Mucosa of rectum (tissue), 2 donors: ENCODE results near the gene GATAD2B.
A peak's percentile ranks its signal among the peaks of the same experiment; 100 is the strongest.
"Not testable (repeated sequence)": the region's sequence is repeated elsewhere in the genome, so short reads cannot be mapped to it uniquely, and the experiment has no call there.

Experiments used
- H3K27ac ChIP-seq, 2 donors: one replicate each; pipeline ENCODE4 v1.7.0; 2013; ENCODE audit warnings: inconsistent platforms in 2 of 2, low read depth in 2 of 2, low read length in 2 of 2
- H3K27me3 ChIP-seq, 2 donors: one replicate each; pipeline ENCODE4 v1.7.0; 2013; ENCODE audit warnings: low read length in 2 of 2; ENCODE audit not compliant: control insufficient read depth in 2 of 2, insufficient read depth in 2 of 2
- H3K36me3 ChIP-seq, 2 donors: one replicate each; pipeline ENCODE4 v1.7.0; 2013; ENCODE audit warnings: low read length in 2 of 2; ENCODE audit not compliant: control insufficient read depth in 2 of 2, insufficient read depth in 2 of 2
- H3K4me1 ChIP-seq, 2 donors: one replicate each; pipeline ENCODE4 v1.7.0; 2013; ENCODE audit warnings: low read length in 2 of 2, mild to moderate bottlenecking in 1 of 2; ENCODE audit not compliant: control insufficient read depth in 2 of 2, insufficient read depth in 2 of 2
- H3K4me3 ChIP-seq, 2 donors: one replicate each; pipeline ENCODE4 v1.7.0; 2013; ENCODE audit warnings: low read length in 2 of 2
- H3K9ac ChIP-seq, 2 donors: one replicate each; pipeline ENCODE4 v1.7.0; 2013; ENCODE audit warnings: low read length in 2 of 2, low read depth in 1 of 2, mild to moderate bottlenecking in 1 of 2
- H3K9me3 ChIP-seq, 2 donors: one replicate each; pipeline ENCODE4 v1.7.0; 2013; ENCODE audit warnings: low read length in 2 of 2; ENCODE audit not compliant: control insufficient read depth in 2 of 2
- donor health status: healthy.
- donor health status: Normal muscosa, but diverticular disease.

Gene GATAD2B

DNA sequence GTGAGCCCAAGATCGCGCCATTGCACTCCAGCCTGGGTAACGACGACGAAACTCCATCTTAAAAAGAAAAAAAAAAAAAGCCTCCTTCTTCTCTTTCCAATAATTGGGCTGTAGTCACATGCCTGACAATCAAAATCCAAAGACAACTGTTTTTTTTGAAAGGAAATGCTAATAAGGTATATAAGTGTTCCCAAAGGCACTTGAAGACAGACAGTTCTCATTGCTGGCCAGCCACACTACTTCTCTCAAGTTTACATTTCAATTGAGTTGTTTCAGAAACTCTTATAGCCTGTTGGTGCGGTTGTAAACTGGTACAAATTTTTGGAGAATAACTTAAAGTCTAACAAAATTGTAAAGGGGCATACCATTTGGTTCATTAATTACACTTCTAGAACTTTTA is 23.3 kb downstream of the GATAD2B start:
- Histone ChIP-seq H3K4me1 (no peaks in the 10 kb centered on the region), H3K36me3 (peaks cover 0 to 15% of the 10 kb centered on the region in 2 donors), H3K9ac (no peak overlapping the region)

DNA sequence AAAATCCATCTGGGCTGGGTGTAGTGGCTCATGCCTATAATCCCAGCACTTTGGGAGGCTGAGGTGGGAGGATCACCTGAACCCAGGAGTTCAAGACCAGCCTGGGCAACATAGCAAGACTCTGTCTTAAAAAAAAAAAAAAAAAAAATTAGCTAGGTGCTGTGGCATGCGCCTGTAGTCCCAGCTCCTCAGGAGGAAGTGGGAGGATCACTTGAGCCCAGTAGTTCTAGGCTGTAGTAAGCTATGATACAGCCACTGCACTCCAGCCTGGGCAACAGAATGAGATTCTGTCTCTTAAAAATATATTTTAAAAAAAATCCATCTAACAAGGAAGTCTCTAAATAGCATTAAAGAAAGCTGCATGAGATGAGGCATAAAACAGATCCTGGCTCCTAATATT is 26.9 kb downstream of the GATAD2B start:
- peaks cover 4 to 11% of the 10 kb centered on the region in 2 donors for H3K36me3 ChIP-seq
- H3K9ac ChIP-seq, H3K9me3 ChIP-seq, H3K4me3 ChIP-seq, H3K27me3 ChIP-seq, H3K27ac ChIP-seq, H3K4me1 ChIP-seq: not testable (repeated sequence)

More for the DNA sequence above, 23.3 kb downstream of the GATAD2B start:
- Histone ChIP-seq H3K27ac (no peak overlapping the region), H3K27me3 (no peaks in the 10 kb centered on the region), H3K9me3 (no peaks in the 10 kb centered on the region), H3K4me3 (no peak overlapping the region)

DNA sequence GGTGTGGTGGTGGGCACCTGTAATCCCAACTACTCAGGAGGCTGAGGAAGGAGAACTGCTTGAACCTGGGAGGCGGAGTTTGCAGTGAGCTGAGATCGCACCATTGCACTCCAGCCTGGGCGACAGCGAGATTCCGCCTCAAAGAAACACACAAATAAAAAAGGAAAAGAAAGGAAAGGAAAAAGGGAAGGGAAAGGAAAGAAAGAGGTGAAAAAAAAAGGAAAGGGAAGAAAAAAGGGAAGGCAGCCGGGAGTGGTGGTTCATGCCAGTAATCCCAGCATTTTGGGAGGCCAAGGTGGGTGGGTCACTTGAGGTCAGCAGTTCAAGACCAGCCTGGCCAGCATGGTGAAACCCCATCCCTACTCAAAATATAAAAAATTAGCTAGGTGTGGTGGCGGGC is 31.7 kb downstream of the GATAD2B start:
- H3K4me3 ChIP-seq, H3K27me3 ChIP-seq, H3K9ac ChIP-seq, H3K36me3 ChIP-seq, H3K27ac ChIP-seq, H3K9me3 ChIP-seq: not testable (repeated sequence)
- peaks cover 5 to 24% of the 10 kb centered on the region in 2 donors for H3K4me1 ChIP-seq

DNA sequence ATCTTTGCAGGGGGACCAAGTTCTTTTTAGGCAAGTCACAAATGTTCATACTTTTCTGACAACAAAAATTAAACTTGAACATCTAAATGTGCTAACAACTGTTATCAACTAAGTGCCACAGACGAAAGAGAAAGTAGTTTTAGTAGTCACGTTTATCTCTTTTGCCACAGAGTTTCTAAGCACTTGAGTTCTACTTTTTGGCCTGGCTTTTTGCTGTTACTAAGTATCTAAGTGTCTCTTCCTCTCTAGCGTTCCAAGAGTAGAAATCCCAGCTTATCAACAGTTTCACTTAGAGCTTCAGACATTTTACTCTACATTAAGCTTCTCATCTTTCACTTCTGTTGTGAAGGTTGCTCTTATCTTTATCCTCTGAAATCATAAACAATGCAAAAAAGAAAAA is 34.2 kb downstream of the GATAD2B start:
- Histone ChIP-seq H3K4me3 (peak overlapping the region in 1 of 2 donors; percentile 9), H3K36me3 (peaks cover 0 to 4% of the 10 kb centered on the region in 2 donors), H3K9me3 (no peaks in the 10 kb centered on the region), H3K4me1 (peaks cover 5 to 24% of the 10 kb centered on the region in 2 donors), H3K27me3 (no peaks in the 10 kb centered on the region), H3K27ac (peak overlapping the region in 1 of 2 donors; percentile 28), H3K9ac (no peak overlapping the region)

DNA sequence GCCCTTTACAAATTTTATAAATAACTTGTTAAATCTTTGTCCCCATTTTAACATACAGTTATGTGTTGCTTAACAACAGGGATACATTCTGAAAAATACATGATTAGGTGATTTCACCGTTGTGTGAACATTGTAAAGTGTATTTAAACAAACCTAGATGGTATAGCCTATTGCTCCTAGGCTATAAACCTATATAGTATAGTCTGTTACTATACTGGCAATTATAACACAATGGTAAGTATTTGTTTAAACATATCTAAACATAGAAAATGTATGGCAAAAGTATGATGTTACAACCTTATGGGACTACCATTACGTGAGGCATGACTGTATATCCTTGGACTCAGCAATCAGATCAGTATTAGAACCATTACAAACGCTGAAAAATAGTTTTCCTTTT is 36.6 kb downstream of the GATAD2B start:
- H3K9me3 ChIP-seq, result no peaks in the 10 kb centered on the region
- peaks cover 5 to 32% of the 10 kb centered on the region in 2 donors for H3K4me1 ChIP-seq
- H3K4me3 ChIP-seq, result no peak overlapping the region
- H3K36me3 ChIP-seq, result no peaks in the 10 kb centered on the region
- H3K27me3 ChIP-seq, result no peaks in the 10 kb centered on the region
- H3K27ac ChIP-seq, result no peak overlapping the region
- no peak overlapping the region for H3K9ac ChIP-seq

DNA sequence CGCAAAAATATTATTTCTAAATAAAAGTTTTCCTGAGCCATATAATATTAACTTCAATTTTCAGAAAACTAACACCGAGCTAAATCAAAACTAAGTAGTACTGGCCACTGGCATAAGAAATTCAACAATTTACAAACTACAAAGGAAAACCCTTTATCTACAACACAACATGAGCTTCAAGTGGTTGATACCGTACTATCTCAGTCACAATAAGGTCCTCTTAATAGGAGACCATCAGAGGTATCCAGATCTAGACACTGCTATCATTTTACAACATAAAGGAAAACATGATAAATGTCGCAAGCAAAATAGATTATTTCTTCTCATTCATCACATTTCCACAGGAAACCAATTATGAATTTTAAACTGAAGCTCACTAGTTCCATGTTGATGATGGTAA is 39.5 kb downstream of the GATAD2B start:
- no peaks in the 10 kb centered on the region for H3K9me3 ChIP-seq
- no peak overlapping the region for H3K27ac ChIP-seq
- H3K4me1 ChIP-seq, result peaks cover 3 to 35% of the 10 kb centered on the region in 2 donors
- no peak overlapping the region for H3K4me3 ChIP-seq
- H3K9ac ChIP-seq, result no peak overlapping the region
- H3K36me3 ChIP-seq, result no peaks in the 10 kb centered on the region
- no peaks in the 10 kb centered on the region for H3K27me3 ChIP-seq

DNA sequence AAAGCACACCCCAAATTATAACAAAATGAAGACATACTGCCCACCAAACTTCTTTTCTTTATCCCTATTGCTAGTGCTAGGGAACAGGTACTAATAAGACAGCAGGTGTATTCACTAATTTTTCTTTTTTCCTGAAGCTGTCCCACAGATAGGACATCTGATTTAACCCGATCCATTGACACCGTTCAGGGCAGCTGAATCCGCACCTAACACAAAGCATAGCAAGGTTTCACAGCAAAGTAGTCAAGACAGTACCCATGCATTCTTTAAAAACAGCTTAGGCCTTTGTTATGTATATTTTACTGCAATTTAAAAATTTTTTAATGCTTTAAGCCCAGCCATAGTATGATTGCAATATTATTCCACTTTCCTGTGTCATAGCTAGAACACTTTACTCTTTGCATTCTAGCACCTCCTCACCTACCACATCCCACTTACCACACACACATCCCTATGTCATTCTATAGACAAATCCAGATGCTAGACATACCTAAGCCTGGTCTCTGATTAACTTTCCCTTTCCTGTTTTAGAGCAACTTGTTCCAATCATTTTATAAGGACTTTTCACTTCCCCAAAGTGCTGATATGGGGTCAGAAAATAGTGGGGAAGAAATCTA is 40.4 kb downstream of the GATAD2B start:
- H3K4me1 ChIP-seq, result peaks cover 0 to 28% of the 10 kb centered on the region in 2 donors
- H3K27ac ChIP-seq, result no peak overlapping the region

DNA sequence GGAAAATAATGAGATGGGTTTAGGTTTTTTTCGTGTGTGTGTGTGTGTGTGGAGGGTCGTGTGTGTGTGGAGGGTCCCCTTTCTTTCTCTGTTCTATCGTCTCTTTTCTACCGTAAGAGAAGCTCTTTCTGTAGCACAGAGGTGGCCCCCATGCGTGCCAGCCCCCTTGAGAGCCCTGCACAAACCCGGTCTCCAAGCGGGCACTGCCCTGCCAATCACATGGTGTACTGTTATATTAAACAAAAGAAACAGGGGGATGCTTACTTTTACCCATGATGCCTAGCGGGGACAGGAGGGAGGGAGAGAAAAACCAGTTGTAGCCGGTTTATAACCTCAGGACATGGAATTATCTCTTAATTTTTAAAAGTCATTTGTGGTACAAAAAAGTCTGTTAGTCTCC is 41.0 kb downstream of the GATAD2B start:
- Histone ChIP-seq H3K27ac (no peak overlapping the region), H3K9ac (peak overlapping the region in 1 of 2 donors; percentile 13), H3K36me3 (no peaks in the 10 kb centered on the region), H3K4me1 (peaks cover 0 to 22% of the 10 kb centered on the region in 2 donors), H3K4me3 (no peak overlapping the region), H3K27me3 (no peaks in the 10 kb centered on the region), H3K9me3 (no peaks in the 10 kb centered on the region)

More for the DNA sequence above, 40.4 kb downstream of the GATAD2B start:
- no peak overlapping the region for H3K4me3 ChIP-seq
- H3K9me3 ChIP-seq, result no peaks in the 10 kb centered on the region
- no peaks in the 10 kb centered on the region for H3K27me3 ChIP-seq
- no peaks in the 10 kb centered on the region for H3K36me3 ChIP-seq
- no peak overlapping the region for H3K9ac ChIP-seq

DNA sequence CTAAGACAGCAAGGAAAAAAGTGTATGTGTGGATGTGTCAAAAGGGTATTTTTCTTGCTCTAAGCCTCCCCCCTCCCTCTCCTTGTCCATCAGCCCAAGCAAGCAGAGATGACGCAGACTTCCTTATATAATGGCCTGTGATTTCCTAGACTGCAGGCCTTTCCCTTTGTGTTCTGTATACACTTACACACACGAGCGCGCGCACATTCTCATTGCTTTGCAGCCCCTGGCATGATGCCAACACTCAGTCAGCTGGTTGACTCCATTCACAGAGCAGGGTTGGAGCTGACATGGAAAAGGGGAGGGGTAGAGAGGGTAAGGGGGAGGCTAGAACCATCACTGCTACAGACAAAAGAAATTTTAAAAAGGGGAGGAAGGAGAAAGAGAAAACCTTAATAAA is 41.8 kb downstream of the GATAD2B start:
- Histone ChIP-seq H3K4me3 (peak overlapping the region; percentile 11 to 50), H3K27ac (peak overlapping the region in 1 of 2 donors; percentile 24), H3K9me3 (no peaks in the 10 kb centered on the region), H3K9ac (peak overlapping the region in 1 of 2 donors; percentile 13), H3K4me1 (peaks cover 0 to 20% of the 10 kb centered on the region in 2 donors), H3K27me3 (no peaks in the 10 kb centered on the region), H3K36me3 (peaks cover 0 to 2% of the 10 kb centered on the region in 2 donors)

DNA sequence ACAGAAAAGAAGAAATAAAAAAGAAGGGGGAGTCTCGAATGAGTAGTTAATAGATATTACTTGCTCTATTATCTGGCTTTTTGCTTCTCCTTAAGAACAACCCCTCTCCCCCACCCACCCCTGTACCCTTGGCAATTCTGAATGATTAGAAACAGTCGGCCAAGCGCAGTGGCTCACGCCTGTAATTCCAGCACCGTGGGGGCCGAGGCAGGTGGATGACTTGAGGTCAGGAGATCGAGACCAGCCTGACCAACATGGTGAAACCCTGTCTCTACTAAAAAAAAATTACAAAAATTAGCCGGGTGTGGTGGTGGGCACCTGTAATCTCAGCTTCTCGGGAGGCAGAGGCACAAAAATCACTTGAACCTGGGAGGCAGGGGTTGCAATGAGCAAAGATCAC is 42.7 kb downstream of the GATAD2B start:
- Histone ChIP-seq H3K9me3 (no peaks in the 10 kb centered on the region), H3K4me1 (peaks cover 0 to 20% of the 10 kb centered on the region in 2 donors), H3K27ac (no peak overlapping the region), H3K4me3 (no peak overlapping the region), H3K36me3 (peaks cover 0 to 2% of the 10 kb centered on the region in 2 donors), H3K27me3 (no peaks in the 10 kb centered on the region), H3K9ac (no peak overlapping the region)
